KOPT-K1 (cell line): Measurements from ENCODE around the gene SH2D7.

Experiments used
- H3K27ac ChIP-seq: fragments of 200-600 bp; sonication (generic); 2 replicates; pipeline ENCODE4 v1.5.1; 2016; ENCODE audit warnings: antibody characterized with exemption, mild to moderate bottlenecking, low read depth, low read length; ENCODE audit not compliant: poor library complexity, severe bottlenecking
- H3K36me3 ChIP-seq: fragments of 200-600 bp; sonication (generic); 2 replicates; pipeline ENCODE4 v1.5.1; 2017; ENCODE audit warnings: antibody characterized with exemption, mild to moderate bottlenecking, low read length, moderate library complexity; ENCODE audit not compliant: insufficient read depth
- H3K9me3 ChIP-seq: fragments of 200-600 bp; sonication (generic); 2 replicates; pipeline ENCODE4 v1.5.1; 2017; ENCODE audit warnings: antibody characterized with exemption, low read length, mild to moderate bottlenecking; ENCODE audit not compliant: insufficient read depth, poor library complexity, severe bottlenecking

Gene SH2D7

GRCh38 chr15:78069052-78069414 lies 23.3 kb upstream of the SH2D7 start:
- peak overlapping the region; percentile 81 for H3K27ac ChIP-seq
- H3K9me3 ChIP-seq = no peaks in the 10 kb centered on the region
- peaks cover 16% of the 10 kb centered on the region; the same call in 1 of the 2 replicates for H3K36me3 ChIP-seq

- Histone ChIP-seq H3K36me3 (peaks cover 19% of the 10 kb centered on the region; the same call in 1 of the 2 replicates), H3K27ac (peak overlapping the region; percentile 81), H3K9me3 (no peaks in the 10 kb centered on the region)
Observed at GRCh38 chr15:78069462-78070029, 22.8 kb upstream of the SH2D7 start.

- H3K27ac ChIP-seq = peak overlapping the region; percentile 81
- H3K36me3 ChIP-seq = peaks cover 23% of the 10 kb centered on the region; the same call in 1 of the 2 replicates
- H3K9me3 ChIP-seq = no peaks in the 10 kb centered on the region
Observed at GRCh38 chr15:78070049-78070700, 22.2 kb upstream of the SH2D7 start.

- H3K27ac ChIP-seq = no peak overlapping the region
- peaks cover 29% of the 10 kb centered on the region for H3K36me3 ChIP-seq
Observed at GRCh38 chr15:78071383-78071782, 21.0 kb upstream of the SH2D7 start.

GRCh38 chr15:78072080-78072892 lies 20.1 kb upstream of the SH2D7 start:
- H3K36me3 ChIP-seq = peaks cover 29% of the 10 kb centered on the region
- H3K9me3 ChIP-seq = no peaks in the 10 kb centered on the region
- no peak overlapping the region for H3K27ac ChIP-seq

More at GRCh38 chr15:78071383-78071782, 21.0 kb upstream of the SH2D7 start:
- H3K9me3 ChIP-seq = no peaks in the 10 kb centered on the region

GRCh38 chr15:78073046-78073787 lies 19.1 kb upstream of the SH2D7 start:
- no peak overlapping the region for H3K27ac ChIP-seq
- H3K9me3 ChIP-seq = no peaks in the 10 kb centered on the region

GRCh38 chr15:78075490-78076230 lies 16.7 kb upstream of the SH2D7 start:
- peak overlapping the region; percentile 75 for H3K27ac ChIP-seq
- peaks cover 29% of the 10 kb centered on the region for H3K36me3 ChIP-seq
- H3K9me3 ChIP-seq = no peaks in the 10 kb centered on the region

More at GRCh38 chr15:78073046-78073787, 19.1 kb upstream of the SH2D7 start:
- H3K36me3 ChIP-seq = peaks cover 29% of the 10 kb centered on the region

- Histone ChIP-seq H3K36me3 (peaks cover 27% of the 10 kb centered on the region), H3K27ac (peak overlapping the region; percentile 75), H3K9me3 (no peaks in the 10 kb centered on the region)
Observed at GRCh38 chr15:78076231-78077052, 15.9 kb upstream of the SH2D7 start.

- H3K36me3 ChIP-seq = peaks cover 19% of the 10 kb centered on the region
- H3K9me3 ChIP-seq = no peaks in the 10 kb centered on the region
- H3K27ac ChIP-seq = peak within 1 kb of the TSS; percentile 75
Observed at GRCh38 chr15:78077053-78077870, 15.1 kb upstream of the SH2D7 start, which contains the start of gene TBC1D2B. Gene TBC1D2B (minus strand): TSS chr15:78077711. CDS start chr15:78077652, 59 bp downstream.

GRCh38 chr15:78077871-78078210 lies 14.5 kb upstream of the SH2D7 start:
- H3K36me3 ChIP-seq = peaks cover 13% of the 10 kb centered on the region
- peak overlapping the region; percentile 75 for H3K27ac ChIP-seq
- no peaks in the 10 kb centered on the region for H3K9me3 ChIP-seq

GRCh38 chr15:78079298-78080087 lies 12.9 kb upstream of the SH2D7 start:
- Histone ChIP-seq H3K27ac (no peak overlapping the region), H3K36me3 (peaks cover 11% of the 10 kb centered on the region), H3K9me3 (no peaks in the 10 kb centered on the region)

GRCh38 chr15:78080088-78080460 lies 12.3 kb upstream of the SH2D7 start:
- no peak overlapping the region for H3K27ac ChIP-seq
- peaks cover 6% of the 10 kb centered on the region; the same call in 1 of the 2 replicates for H3K36me3 ChIP-seq

More at GRCh38 chr15:78080088-78080460, 12.3 kb upstream of the SH2D7 start:
- no peaks in the 10 kb centered on the region for H3K9me3 ChIP-seq
